Stimulated activated CD8-positive, alpha-beta memory T cell treated with anti-CD3 and anti-CD28 coated beads, Interleukin-4, amount 100 ng/mL, for 24 hours (primary cell): ENCODE measurements around the gene KIAA1217.

Source experiments
- DNase-seq: peaks from one replicate; pipeline ENCODE4 v3.0.0-alpha.2; 2020; ENCODE audit warnings: low read depth

Gene KIAA1217

DNA sequence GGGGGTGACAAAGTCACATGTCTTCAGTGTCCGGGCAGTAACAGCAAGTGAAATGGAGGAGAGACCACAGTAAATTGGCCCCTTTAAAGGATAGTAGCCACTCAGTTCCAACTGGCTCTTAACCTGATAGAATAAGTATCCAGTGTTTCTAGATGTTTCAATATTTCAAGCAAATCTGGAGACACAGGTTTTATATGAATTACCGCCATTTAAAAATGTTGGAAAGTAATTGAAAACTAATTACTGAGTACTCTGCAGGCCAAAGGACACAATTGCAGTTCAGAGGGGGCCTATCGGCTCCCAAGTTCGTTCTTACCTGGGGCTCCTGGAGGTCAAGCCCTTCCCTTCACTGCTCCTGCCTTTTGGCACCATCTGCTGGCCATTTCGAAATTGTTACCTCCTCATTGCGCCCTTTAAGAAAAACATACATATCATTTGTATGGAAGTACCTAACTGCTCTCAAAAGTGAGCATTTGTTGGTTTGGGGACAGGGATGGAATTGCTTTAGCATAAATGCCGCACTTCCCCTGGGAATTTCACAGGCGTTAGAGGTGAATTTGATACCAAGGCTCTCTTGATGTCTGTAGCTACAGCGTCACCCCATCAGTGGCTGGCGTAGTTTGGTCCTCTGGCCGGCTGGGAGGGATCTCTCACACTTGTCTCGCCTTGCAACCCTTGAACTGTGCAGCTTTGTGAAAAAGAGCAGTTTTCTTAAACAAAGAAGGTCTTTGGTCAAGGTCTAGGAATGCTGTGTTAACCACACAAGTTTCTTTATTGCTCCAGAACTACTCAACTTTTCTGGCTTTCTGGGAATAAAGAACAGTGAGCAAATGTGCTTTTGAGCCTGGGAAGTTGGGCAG lies 294.8 kb downstream of the KIAA1217 start:
- DNase-seq: peak; percentile 4

DNA sequence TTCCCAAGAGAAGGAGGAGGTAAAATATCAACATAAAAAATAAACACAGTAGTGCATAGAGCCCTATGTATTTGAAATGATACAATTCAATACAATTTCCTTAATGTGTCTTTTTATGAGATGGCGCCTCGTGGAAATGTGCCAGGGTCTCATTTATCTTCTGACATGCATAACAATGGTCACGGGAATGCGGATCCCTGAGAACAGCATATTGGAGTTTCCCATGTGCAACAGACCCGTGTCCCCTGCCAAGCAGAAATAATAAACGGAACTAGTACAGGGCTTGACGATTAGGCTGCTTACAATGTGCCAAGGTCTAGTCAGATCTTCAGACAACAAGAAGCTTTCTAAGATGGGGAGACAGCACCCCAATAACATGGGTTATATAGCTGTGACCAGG lies 296.8 kb downstream of the KIAA1217 start:
- no peak for DNase-seq

DNA sequence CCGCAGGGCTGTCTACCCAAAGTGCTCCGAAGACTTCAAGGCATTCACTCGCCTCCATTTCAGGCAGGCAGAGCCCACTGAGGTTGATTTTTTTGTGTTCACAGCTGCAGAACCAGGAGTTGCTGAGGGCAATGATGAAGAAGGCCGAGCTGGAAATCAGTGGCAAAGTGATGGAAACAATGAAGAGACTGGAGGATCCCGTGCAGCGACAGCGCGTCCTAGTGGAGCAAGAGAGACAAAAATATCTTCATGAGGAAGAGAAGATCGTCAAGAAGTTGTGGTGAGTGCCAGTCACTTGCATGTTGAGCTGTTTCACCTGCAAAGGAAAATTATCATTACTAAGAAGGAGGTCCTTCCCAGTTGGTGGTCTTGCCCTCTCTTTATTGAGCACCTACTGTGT lies 304.2 kb downstream of the KIAA1217 start:
- DNase-seq: no peak

DNA sequence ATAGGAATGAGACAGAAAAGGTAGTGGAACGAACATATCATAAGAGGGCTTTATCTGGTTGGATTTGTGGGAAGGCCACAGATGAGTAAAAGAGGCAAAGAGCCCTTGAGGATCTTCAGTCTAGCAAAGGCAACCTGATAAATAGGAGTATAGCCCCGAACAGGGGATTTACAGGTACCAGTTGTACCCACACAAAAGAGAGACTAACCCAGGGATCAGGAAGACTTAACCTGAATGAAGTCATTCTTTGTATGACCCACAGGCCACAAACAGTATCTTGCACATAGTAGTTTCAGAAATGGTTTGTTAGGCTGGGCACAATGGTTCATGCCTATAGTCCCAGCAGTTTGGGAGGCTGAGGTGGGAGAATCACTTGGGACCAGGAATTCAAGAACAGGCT lies 306.5 kb downstream of the KIAA1217 start:
- no peak for DNase-seq

DNA sequence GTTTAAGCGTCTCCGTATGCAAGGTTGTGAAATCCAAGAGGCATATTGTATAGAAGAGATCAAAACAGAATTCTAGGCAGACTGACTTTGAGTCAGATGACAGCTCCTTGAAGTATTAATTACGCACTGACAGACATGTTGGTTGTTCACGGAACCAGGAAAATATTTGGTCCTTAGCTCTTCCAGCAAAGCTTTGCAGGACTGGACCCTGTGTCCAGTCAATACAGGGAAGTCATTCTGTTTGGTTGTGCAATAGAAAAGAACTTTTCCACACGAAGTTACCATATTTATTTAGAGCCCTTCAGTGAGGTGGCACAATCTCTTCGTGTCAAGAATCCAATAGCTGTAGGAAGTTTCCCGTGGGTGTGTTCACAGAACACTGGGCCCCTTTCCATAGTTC lies 309.5 kb downstream of the KIAA1217 start:
- DNase-seq: no peak

DNA sequence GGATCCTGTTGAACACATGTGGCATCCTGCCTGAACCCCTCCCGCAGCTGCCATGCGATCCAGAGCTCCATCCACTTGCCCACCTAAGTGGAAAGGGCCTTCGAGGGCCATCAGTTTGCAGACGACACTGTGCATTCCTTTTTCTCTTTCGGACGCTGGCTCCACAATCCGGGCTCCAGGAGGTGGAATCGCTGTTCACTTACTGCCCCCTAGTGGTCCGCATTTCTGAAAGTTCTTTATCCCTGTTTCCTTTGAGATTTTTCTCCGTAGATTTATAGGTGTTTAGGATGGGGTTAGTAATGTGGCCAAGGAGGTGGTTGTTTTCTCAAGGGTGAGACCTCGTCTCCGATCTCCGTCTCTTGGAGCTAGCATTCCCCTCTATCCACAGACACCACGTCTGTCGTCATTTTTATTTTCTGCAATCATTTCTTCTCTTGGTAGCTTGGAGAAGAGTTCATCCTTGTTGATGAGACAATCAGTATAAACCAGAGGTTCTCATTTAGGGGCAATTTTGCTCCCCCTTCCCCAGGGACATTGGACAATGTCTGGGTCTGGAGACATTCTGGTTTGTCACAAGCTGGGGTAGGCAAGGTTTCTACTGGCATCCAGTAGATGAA lies 310.2 kb downstream of the KIAA1217 start:
- DNase-seq: no peak

DNA sequence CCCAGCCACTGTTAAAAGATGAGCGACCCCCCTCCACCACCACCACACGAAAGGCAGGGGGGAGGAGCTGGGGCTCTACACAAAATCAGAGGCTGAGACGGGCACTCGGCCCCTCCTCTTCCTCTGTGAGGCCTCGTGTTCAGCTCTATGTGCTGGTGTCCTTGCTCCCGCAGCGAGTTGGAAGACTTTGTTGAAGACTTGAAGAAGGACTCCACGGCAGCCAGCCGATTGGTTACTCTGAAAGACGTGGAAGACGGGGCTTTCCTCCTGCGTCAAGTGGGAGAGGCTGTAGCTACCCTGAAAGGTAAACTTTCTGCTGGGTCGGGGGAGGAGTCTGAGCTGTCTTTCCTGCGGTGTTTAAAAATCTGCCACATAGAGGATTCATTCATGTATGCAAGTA lies 311.0 kb downstream of the KIAA1217 start:
- DNase-seq: no peak

DNA sequence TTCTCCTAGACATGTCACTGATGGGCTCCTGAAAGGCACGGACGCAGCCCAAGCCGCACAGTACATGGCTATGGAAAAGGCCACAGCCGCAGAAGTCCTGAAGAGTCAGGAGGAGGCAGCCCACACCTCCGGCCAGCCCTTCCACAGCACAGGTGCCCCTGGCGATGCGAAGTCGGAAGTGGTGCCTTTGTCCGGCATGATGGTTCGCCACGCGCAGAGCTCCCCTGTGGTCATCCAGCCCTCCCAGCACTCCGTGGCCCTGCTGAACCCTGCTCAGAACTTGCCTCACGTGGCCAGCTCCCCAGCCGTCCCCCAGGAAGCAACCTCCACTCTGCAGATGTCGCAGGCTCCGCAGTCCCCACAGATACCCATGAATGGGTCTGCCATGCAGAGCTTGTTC lies 315.4 kb downstream of the KIAA1217 start:
- no peak for DNase-seq

DNA sequence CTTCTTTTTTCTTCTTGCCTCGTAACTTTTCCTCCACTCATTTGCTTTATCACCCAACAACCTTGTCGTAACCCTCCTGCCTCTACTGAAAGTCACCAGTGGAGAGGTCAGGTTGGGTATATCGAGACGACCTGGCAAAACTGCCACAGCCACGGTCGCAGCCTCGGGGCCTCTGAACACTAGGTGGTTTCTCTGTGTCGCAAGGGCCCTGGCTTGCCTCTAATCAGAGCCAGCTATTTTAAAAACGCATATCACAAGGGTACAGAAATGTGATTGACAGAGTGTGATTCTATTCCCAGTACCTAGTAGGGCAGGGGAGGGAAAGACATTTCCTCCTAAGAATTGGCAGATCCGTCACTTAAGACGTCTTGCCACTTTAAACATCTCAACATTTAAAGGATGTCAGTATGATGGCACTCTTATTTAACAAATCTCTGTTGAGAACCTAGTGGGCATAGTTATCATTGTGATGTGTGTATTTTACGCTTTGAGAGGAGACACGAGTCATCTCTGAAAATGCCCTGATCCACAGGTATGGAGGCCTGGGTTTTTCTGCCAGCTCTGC lies 317.2 kb downstream of the KIAA1217 start:
- DNase-seq: no peak

DNA sequence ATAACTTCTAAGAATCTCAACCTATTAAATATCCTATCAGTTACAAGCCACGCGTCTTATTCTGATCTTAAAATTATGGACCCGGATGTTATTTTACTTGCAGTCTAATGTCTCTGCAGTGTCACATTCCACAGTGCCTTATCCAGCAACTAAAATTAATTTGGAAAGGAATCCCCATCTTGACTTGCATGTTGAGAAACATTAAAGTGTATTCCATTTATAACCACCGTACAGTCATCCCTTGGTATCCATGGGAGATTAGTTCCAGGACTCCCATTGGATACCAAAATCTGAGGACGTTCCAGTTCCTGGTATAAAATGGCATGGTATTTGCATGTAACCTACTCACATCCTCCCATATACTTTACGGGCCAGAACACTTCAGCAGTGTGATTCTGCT lies 320.0 kb downstream of the KIAA1217 start:
- DNase-seq: no peak

DNA sequence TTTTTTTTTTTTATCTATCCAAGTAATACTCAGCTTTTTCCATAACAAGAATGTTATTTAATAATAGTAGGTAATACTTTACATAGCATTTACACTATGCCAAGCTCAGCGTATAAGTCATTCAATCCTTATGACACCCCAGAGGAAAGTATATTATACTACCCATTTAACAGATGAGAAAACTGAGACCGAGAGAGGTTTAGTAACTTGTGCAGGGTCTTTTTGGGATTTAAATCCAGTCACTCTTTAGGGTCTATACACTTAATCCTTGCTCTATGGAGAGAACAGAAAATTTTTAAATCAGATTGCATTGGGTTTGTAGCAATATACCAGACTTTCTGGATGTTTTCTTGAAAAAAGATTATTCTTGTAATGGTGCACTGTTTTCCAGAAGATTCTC lies 322.5 kb downstream of the KIAA1217 start:
- no peak for DNase-seq

DNA sequence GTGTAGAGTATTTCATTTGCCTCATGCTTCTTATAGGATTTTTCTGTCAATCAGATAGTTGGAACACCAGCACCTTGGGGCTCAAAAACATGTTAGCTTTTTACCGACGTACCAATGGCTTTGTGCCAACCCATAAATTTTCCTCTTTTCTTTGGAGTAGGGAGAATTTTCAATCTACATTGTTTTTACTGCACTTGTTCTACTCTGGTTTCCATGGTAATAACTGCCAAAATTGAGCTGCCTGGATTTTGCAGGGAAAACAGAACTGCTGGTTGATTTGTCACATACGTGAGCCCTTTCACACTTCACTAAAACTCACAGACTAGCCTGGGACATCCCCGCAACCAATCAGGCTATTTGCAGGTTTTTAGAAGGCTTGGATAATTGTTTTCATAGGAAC lies 325.0 kb downstream of the KIAA1217 start:
- DNase-seq: no peak

DNA sequence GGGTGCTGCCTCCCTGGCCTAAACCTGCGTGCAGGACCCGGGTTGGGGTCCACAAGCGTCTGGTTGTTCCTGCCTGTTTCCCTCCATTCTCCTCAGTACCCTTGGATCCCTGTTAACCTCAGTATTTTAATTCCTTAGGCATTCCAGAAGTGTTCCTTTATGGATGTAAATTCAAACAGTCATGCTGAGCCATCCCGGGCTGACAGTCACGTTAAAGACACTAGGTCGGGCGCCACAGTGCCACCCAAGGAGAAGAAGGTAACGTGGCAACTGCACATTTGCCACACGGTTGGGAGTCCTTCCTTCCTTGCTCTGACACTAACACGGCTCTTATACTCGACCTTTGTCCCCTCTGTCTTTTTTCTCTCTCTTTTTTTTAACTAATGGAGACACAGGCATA lies 327.7 kb downstream of the KIAA1217 start:
- DNase-seq: no peak

DNA sequence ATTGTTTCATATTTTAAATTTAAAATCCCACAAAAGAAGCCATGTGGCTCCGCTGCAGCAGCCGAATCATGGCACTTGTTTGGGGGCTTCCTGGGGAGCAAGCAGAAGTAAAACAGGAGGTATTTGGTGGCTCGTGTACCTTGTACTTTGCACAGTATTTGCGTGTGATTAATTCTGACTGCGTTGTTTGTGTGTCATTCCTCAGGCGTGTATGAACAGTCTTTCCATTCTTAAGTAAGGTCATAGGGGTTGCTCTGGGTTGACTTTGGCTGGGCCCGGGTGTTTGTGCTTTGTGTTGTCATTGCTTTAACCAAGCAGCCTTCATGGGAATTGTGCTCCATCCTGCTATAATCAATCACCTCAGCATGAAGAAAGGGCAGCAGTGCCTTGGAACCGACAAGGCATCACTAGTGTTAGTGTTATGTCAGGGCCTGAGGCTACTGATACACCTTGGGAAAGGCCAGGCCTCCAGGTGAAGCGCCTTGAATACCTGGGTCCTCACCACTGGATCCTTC lies 332.4 kb downstream of the KIAA1217 start:
- DNase-seq: no peak

DNA sequence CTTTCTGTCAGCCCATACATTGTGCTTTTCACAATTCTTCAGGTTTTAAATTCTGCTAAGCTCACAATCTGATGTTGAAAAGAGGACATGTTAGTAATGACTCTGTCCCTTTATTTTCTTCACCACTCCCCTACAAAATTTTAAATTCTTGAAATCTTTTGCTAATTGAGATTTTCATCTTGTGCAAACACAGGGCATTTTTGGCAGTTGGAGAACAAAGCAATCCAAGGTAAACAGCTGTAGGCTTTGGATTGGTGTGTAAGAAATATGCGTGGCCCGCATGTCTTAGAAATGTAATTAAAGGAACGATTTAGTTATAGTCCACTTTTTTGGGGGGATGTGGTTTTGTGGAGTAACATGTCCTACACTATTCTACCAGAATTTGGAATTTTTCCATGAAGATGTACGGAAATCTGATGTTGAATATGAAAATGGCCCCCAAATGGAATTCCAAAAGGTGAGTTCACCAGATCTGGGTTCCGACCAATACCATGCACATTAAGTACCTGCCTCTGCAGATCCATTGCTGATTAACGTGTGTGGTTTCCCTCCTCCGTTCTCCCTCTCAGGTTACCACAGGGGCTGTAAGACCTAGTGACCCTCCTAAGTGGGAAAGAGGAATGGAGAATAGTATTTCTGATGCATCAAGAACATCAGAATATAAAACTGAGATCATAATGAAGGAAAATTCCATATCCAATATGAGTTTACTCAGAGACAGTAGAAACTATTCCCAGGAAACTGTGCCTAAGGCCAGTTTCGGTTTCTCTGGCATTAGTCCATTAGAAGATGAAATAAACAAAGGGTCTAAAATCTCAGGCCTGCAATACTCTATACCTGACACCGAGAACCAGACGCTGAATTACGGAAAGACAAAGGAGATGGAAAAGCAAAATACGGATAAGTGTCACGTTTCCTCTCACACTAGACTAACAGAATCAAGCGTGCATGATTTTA lies 333.7 kb downstream of the KIAA1217 start:
- no peak for DNase-seq

DNA sequence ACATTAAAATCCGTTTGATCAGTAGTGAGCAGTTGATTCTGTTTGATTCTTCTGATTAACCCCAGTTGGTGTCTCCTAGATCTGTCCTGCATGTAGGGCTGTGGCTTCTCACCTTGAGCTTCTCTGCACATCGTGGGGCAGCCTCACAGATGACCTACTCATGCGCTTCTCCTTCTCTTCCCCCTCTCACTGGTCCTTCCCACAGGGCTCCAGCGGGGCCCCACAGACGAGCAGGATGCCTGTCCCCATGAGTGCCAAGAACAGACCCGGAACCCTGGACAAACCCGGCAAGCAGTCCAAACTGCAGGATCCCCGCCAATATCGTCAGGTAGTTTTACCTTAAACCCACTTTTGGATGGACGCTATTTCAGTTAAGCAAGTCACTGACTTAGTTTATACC lies 335.8 kb downstream of the KIAA1217 start:
- DNase-seq: no peak

DNA sequence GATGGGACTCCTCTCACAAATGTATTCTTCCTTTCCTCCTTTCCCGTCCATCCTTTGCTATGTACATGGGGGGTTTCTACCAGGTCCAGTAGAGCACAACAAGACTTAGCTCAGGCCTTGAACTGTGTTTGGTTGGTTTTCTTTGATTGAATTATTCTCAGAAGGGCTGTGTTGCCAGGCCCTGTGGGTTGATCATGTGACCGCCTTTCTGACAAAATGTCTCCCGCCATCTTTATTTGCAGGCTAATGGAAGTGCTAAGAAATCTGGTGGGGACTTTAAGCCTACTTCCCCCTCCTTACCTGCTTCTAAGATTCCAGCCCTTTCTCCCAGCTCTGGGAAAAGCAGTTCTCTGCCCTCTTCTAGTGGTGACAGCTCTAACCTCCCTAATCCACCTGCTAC lies 336.6 kb downstream of the KIAA1217 start:
- no peak for DNase-seq

DNA sequence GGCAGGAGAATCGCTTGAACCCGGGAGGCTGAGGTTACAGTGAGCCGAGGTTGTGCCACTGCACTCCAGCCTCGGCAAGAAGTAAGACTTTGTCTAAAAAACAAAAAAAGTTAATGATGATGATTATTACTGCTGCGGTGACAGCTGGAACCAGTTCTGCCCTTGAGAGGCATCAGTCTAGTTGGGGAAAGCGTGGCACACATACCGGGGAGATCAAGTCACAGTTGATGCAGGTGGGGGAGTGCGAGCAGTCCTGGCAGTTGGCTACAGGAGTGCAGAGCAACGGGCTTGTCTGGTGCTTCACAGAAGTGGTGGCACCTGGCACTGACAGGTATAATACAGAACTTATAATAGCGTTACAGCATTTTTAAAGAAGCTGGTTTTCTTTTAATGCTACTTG lies 341.7 kb downstream of the KIAA1217 start:
- DNase-seq: no peak

DNA sequence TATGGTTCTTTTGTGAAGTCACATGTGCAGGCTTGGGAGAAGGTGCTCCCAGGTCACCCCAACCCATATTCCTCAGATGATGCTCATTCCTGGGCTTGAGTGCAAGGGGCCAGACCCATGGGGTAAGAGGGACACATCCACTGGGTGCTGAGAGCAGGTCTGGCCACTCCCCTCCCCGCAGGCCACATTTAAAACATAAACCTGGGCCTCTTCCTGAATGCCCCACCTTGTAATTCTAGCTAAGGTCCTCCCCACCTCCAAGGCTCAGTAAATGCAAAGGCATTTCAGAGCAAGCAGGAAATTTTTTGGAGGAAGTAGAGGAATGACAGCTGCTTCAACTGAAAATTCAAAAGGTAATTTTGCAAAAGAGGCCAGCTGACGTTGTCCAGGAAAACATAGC lies 342.2 kb downstream of the KIAA1217 start:
- DNase-seq: no peak

DNA sequence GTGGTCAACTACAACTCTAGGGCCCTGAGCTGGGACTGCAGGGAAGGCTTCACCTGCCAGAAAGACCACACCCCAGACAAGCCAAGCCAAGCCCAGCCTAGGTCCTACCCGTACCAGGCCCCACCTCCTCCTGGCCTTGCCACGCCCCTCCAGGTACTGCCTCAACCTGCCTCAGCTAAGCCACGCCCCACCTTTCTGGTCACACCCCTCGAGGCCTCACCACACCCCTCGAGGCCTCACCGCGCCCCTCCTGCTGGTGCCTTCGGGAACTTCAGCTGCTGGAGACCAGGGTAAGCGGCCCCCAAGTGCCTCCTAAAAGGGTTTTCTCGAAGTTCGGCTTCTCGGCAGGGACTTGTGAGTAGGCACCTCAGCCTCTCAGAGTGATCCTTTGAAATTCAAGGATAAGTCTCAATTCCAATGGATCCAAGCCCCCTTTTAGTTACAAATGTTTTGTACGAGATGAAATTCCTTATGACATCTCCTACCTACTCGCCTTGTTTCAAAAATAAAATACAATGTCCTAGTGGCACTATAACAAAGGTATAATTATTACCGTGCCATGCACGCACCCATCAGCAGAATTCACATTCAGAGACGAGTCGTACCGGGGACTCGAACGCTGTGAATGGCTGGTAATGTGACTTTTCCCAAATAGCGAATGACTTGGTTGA lies 343.5 kb downstream of the KIAA1217 start:
- DNase-seq: peak; percentile 7

DNA sequence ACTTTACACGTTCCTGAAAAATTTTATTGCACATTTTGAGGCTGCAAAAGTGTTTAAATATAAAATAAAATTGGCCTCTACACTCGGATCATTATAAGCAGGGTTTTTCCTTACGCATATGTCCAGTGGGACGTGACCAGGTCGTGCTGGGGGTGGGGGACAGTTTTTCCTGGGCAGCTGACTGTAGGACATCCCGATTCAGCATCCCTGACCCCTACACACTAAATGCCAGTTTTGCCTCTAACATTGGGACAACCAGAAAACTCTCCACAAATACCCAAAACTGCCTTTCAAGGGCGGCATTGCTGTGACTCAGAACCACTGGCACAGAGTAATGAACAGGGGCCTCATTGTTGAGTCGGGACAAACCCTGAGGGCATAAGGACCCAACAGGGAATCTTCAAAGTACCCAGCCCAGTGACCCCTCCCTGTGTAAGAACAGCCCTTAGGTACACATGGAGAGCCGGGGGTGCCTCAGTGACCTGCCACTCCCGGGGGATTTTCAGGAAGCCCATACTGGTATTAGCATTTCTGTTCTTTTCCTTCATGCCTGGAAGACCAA lies 344.2 kb downstream of the KIAA1217 start:
- DNase-seq: no peak
